H9 (cell line): ENCODE results near the gene OR51V1. TPM values are rescaled to one million over a fixed set of nuclear protein-coding genes. Genes with fewer than 3 reads are reported as not detected.
A peak's percentile ranks its signal among the peaks of the same experiment; 100 is the strongest.

ENCODE experiments used
- DNase-seq: peaks from one replicate; pipeline ENCODE4 v3.0.0-alpha.2; 2017
- H2AFZ ChIP-seq: one replicate; pipeline ENCODE4 v1.6.1; 2013; ENCODE audit warnings: mild to moderate bottlenecking, low read length, control low read depth, moderate library complexity
- H2AK5ac ChIP-seq: 2 replicates; pipeline ENCODE4 v1.6.1; 2013; ENCODE audit warnings: low read length, control low read depth, mixed read lengths; ENCODE audit not compliant: insufficient read length
- H2BK120ac ChIP-seq: one replicate; pipeline ENCODE4 v1.6.1; 2013; ENCODE audit warnings: low read depth, mild to moderate bottlenecking, low read length, control low read depth, inconsistent platforms; ENCODE audit not compliant: poor library complexity, severe bottlenecking
- H2BK12ac ChIP-seq: 2 replicates; pipeline ENCODE4 v1.6.1; 2013; ENCODE audit warnings: low read length, control low read depth, mixed read lengths, low read depth; ENCODE audit not compliant: insufficient read length
- H2BK15ac ChIP-seq: 2 replicates; pipeline ENCODE4 v1.6.1; 2013; ENCODE audit warnings: low read depth, low read length, control low read depth
- H2BK20ac ChIP-seq: one replicate; pipeline ENCODE4 v1.6.1; 2013; ENCODE audit warnings: low read depth, mild to moderate bottlenecking, low read length, control low read depth, inconsistent platforms; ENCODE audit not compliant: poor library complexity, severe bottlenecking
- H2BK5ac ChIP-seq: 2 replicates; pipeline ENCODE4 v1.6.1; 2013; ENCODE audit warnings: low read length, control low read depth, mixed read lengths; ENCODE audit not compliant: insufficient read length
- H3K14ac ChIP-seq: 2 replicates; pipeline ENCODE4 v1.6.1; 2013; ENCODE audit warnings: low read length, control low read depth; ENCODE audit not compliant: insufficient read depth
- H3K18ac ChIP-seq: 2 replicates; pipeline ENCODE4 v1.6.1; 2013; ENCODE audit warnings: low read depth, mild to moderate bottlenecking, mixed read lengths, low read length, control low read depth; ENCODE audit not compliant: insufficient read length
- H3K23ac ChIP-seq: 2 replicates; pipeline ENCODE4 v1.6.1; 2013; ENCODE audit warnings: low read length, control low read depth, mixed read lengths, low read depth; ENCODE audit not compliant: insufficient read length
- H3K23me2 ChIP-seq: 2 replicates; pipeline ENCODE4 v1.6.1; 2013; ENCODE audit warnings: low read depth, mild to moderate bottlenecking, mixed read lengths, low read length, control low read depth; ENCODE audit not compliant: insufficient read length, poor library complexity, severe bottlenecking
- H3K27ac ChIP-seq: 2 replicates; pipeline ENCODE4 v1.5.1; 2013; ENCODE audit warnings: low read length, control low read depth, mixed read lengths, low read depth; ENCODE audit not compliant: insufficient read length
- H3K27me3 ChIP-seq: 2 replicates; pipeline ENCODE4 v1.6.1; 2013; ENCODE audit warnings: low read length, control low read depth, inconsistent platforms; ENCODE audit not compliant: insufficient read depth
- H3K4ac ChIP-seq: 2 replicates; pipeline ENCODE4 v1.6.1; 2013; ENCODE audit warnings: low read depth, mild to moderate bottlenecking, control low read depth, inconsistent platforms, low read length, moderate library complexity
- H3K4me1 ChIP-seq: 2 replicates; pipeline ENCODE4 v1.6.1; 2013; ENCODE audit warnings: low read length, control low read depth, inconsistent platforms; ENCODE audit not compliant: insufficient read depth
- H3K4me2 ChIP-seq: 2 replicates; pipeline ENCODE4 v1.6.1; 2013; ENCODE audit warnings: low read length, control low read depth, mixed read lengths; ENCODE audit not compliant: insufficient read length, insufficient read depth
- H3K56ac ChIP-seq: 2 replicates; pipeline ENCODE4 v1.6.1; 2013; ENCODE audit warnings: low read depth, mild to moderate bottlenecking, mixed read lengths, low read length, control low read depth; ENCODE audit not compliant: insufficient read length
- H3K79me1 ChIP-seq: 2 replicates; pipeline ENCODE4 v1.6.1; 2013; ENCODE audit warnings: low read depth, mild to moderate bottlenecking, moderate library complexity, low read length, control low read depth, inconsistent platforms; ENCODE audit not compliant: insufficient read depth, poor library complexity, severe bottlenecking
- H3K79me2 ChIP-seq: 2 replicates; pipeline ENCODE4 v1.6.1; 2013; ENCODE audit warnings: low read length, control low read depth, inconsistent platforms; ENCODE audit not compliant: insufficient read depth
- H3K9ac ChIP-seq: 2 replicates; pipeline ENCODE4 v1.6.1; 2013; ENCODE audit warnings: low read length, control low read depth, mixed read lengths; ENCODE audit not compliant: insufficient read length; ENCODE audit errors: extremely low read depth
- H3K9me3 ChIP-seq: one replicate; pipeline ENCODE4 v1.6.1; 2013; ENCODE audit warnings: low read depth, low read length, inconsistent platforms; ENCODE audit not compliant: control insufficient read depth
- H3T11ph ChIP-seq: one replicate; pipeline ENCODE4 v1.6.1; 2013; ENCODE audit warnings: mild to moderate bottlenecking, low read length, control low read depth, inconsistent platforms
- H4K20me1 ChIP-seq: one replicate; pipeline ENCODE4 v1.6.1; 2013; ENCODE audit not compliant: control insufficient read depth, insufficient read length, insufficient read depth
- H4K5ac ChIP-seq: 2 replicates; pipeline ENCODE4 v1.6.1; 2013; ENCODE audit warnings: low read depth, mild to moderate bottlenecking, mixed read lengths, low read length, control low read depth; ENCODE audit not compliant: insufficient read length
- H4K8ac ChIP-seq: replicated peaks from 2 replicates; pipeline ENCODE4 v1.6.1; 2013; ENCODE audit warnings: low read length, control low read depth, mixed read lengths, low read depth; ENCODE audit not compliant: insufficient read length
- H4K91ac ChIP-seq: 2 replicates; pipeline ENCODE4 v1.6.1; 2013; ENCODE audit warnings: low read depth, mild to moderate bottlenecking, moderate library complexity, mixed read lengths, low read length, control low read depth; ENCODE audit not compliant: insufficient read length
- H3K27ac Mint-ChIP-seq, 3 experiments: 2 replicates in 2 of 3; 3 replicates in 1 of 3; pipeline ENCODE4 v1.8.0; 2020 to 2021; ENCODE audit warnings: mixed read lengths in 3 of 3, mild to moderate bottlenecking in 1 of 3, moderate library complexity in 1 of 3
- H3K27me3 Mint-ChIP-seq: 2 replicates; pipeline ENCODE4 v1.8.0; 2021; ENCODE audit warnings: low read depth, mild to moderate bottlenecking, moderate library complexity, mixed read lengths
- H3K36me3 Mint-ChIP-seq, 3 experiments: 2 replicates in 2 of 3; 3 replicates in 1 of 3; pipeline ENCODE4 v1.8.0; 2020 to 2021; ENCODE audit warnings: low read depth in 3 of 3, mixed read lengths in 3 of 3; ENCODE audit not compliant: insufficient read depth in 1 of 3
- H3K4me1 Mint-ChIP-seq, 2 experiments: 2 replicates each; pipeline ENCODE4 v1.8.0; 2020; ENCODE audit warnings: mixed read lengths in 2 of 2
- H3K4me3 Mint-ChIP-seq, 2 experiments: 2 replicates in 1 of 2; 3 replicates in 1 of 2; pipeline ENCODE4 v1.8.0; 2020 to 2021; ENCODE audit warnings: mild to moderate bottlenecking in 2 of 2, mixed read lengths in 2 of 2, moderate library complexity in 1 of 2
- H3K9me3 Mint-ChIP-seq, 2 experiments: 2 replicates in 1 of 2; 3 replicates in 1 of 2; pipeline ENCODE4 v1.8.0; 2020; ENCODE audit warnings: mild to moderate bottlenecking in 2 of 2, mixed read lengths in 2 of 2, moderate library complexity in 1 of 2
- total RNA-seq: library from RNA; stranded (reverse); gene quantifications from 2 replicates; pipeline ENCODE4 v1.2.1, GENCODE V29; 2021
- TF ChIP-seq, protein P1 (sequence below): fragments of 200-600 bp; sonication (generic); conservative IDR thresholded peaks from 3 replicates; pipeline ENCODE4 v1.8.0; 2021; ENCODE audit warnings: antibody characterized with exemption, mild to moderate bottlenecking

OR51V1 gene
- total RNA-seq, 1 experiment from 2014 or later, result not detected

DNA sequence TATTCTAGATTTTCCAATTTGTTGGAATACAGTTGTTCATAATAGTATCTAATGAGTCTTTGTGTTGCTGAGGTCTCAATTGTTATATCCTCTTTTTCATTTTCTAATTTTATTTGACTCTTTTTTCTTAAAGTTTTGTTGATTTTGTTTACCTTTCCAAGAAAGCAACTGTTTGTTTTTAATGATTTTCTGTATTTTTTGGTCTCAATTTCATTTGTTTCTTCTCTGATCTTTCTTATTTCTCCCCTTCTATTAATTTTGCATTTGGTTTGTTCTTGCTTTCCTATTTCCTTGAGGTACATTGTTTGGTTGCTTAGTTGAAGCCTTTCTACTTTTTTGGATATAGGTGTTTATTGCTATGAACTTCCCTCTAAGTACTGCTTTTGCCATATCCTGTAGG lies 40.7 kb downstream of the OR51V1 start:
- Histone ChIP-seq H3K4me1 (no peaks in the 10 kb centered on the region), H2BK15ac (no peak overlapping the region), H3K9me3 (no peaks in the 10 kb centered on the region), H3K79me1 (no peaks in the 10 kb centered on the region), H4K91ac (no peak overlapping the region), H3K23me2 (no peaks in the 10 kb centered on the region), H2AFZ (no peak overlapping the region), H3K56ac (no peak overlapping the region), H2BK5ac (no peak overlapping the region), H3K79me2 (no peaks in the 10 kb centered on the region), H2AK5ac (no peak overlapping the region), H4K5ac (no peak overlapping the region), H3K27ac (no peak overlapping the region), H4K8ac (no peak overlapping the region), H3K9ac (no peak overlapping the region), H2BK12ac (no peak overlapping the region), H3K14ac (no peak overlapping the region), H3T11ph (no peak overlapping the region), H3K18ac (no peak overlapping the region), H3K27me3 (no peaks in the 10 kb centered on the region), H2BK120ac (no peak overlapping the region), H3K23ac (no peak overlapping the region), H2BK20ac (no peak overlapping the region), H4K20me1 (no peaks in the 10 kb centered on the region), H3K4ac (no peak overlapping the region), H3K4me2 (no peak overlapping the region)
- Mint-ChIP-seq H3K4me3 (no peak overlapping the region; a peak in 1 of 5 replicates), H3K4me1 (peaks cover 14 to 18% of the 10 kb centered on the region in 2 experiments), H3K27ac (peak overlapping the region in 1 of 3 experiments; percentile 85; a peak in 1 of 7 replicates), H3K36me3 (peaks cover 0 to 11% (median 6%) of the 10 kb centered on the region in 3 experiments), H3K27me3 (no peaks in the 10 kb centered on the region; the same call in 1 of the 2 replicates), H3K9me3 (peaks cover 4 to 11% of the 10 kb centered on the region in 2 experiments; a peak in 4 of 5 replicates)
- TF ChIP-seq, protein P1, sequence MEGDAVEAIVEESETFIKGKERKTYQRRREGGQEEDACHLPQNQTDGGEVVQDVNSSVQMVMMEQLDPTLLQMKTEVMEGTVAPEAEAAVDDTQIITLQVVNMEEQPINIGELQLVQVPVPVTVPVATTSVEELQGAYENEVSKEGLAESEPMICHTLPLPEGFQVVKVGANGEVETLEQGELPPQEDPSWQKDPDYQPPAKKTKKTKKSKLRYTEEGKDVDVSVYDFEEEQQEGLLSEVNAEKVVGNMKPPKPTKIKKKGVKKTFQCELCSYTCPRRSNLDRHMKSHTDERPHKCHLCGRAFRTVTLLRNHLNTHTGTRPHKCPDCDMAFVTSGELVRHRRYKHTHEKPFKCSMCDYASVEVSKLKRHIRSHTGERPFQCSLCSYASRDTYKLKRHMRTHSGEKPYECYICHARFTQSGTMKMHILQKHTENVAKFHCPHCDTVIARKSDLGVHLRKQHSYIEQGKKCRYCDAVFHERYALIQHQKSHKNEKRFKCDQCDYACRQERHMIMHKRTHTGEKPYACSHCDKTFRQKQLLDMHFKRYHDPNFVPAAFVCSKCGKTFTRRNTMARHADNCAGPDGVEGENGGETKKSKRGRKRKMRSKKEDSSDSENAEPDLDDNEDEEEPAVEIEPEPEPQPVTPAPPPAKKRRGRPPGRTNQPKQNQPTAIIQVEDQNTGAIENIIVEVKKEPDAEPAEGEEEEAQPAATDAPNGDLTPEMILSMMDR, result no peak
- no peak for DNase-seq
